Frontal cortex (tissue), 4 donors: ENCODE data around the gene RASSF5. TPM values are rescaled to one million over a fixed set of nuclear protein-coding genes. Genes with fewer than 3 reads are reported as not detected.
A peak's percentile ranks its signal among the peaks of the same experiment; 100 is the strongest.
"Not testable (repeated sequence)": the region's sequence is repeated elsewhere in the genome, so short reads cannot be mapped to it uniquely, and the experiment has no call there.

Experiments
- DNase-seq, 2 donors: peaks; one replicate each; pipeline ENCODE4 v3.0.0; 2012; ENCODE audit warnings: low spot score in 2 of 2
- FAIRE-seq: peaks from 2 replicates; lab custom pipeline; 2012; peaks lifted over from hg19 to GRCh38; lab: Jason Lieb, UNC
- total RNA-seq: library from RNA; depleted of rRNA; stranded (reverse); fragments of >200 nt; gene quantifications from one replicate; pipeline ENCODE4 v1.2.3, GENCODE V29; 2014
- donor health status: control.
- donor health status: control.
- donor health status: control.

Gene RASSF5
- total RNA-seq, 1 donor from 2014 or later: 0.82 TPM

DNA sequence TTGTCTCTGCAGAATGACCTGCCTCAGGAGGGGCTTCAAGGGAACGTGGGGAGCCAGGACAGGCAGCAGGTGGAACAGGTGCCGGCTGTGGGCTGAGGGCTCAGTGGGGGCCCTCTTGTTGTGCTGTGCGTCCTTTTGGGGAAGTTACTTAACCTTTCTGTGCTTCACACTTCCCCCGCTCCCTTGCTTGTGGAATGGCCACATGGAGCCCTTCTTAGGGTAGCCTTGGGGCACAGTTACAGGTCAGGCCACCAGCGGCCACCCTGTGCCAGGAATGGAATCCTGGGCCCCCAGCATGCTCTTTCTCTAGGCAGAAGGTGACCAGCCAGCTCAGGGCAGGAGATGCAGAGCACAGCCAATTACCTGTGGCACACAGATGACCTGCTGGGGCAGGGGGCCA, 34.4 kb upstream of the RASSF5 start:
- FAIRE-seq (no peak), DNase-seq (no peak)

DNA sequence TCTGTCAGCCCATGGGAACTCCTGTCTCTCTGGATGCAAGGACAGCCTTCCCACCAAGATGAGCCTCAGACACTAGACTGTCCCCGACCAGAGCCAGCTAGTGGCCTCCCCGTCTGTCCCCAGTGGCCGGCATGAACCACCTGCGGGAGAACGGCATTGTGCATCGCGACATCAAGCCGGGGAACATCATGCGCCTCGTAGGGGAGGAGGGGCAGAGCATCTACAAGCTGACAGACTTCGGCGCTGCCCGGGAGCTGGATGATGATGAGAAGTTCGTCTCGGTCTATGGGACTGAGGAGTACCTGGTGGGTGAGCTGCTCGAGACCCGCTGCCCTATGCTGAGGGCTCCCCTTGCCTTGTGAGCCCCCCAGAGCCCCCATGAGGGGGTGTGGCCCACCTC, 31.3 kb upstream of the RASSF5 start:
- FAIRE-seq (no peak), DNase-seq (no peak)

DNA sequence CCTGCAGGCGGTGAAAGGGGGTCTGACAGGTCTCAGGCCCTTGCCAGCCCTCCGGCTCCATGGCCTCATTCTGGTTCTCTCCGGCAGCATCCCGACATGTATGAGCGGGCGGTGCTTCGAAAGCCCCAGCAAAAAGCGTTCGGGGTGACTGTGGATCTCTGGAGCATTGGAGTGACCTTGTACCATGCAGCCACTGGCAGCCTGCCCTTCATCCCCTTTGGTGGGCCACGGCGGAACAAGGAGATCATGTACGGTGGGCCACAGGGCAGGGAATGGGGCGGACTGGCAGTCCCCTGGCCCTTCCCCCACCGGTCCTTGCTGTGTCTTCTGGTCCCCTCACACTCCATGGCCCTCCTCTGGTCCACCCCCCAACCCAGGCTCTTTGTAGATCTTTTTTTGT, 30.7 kb upstream of the RASSF5 start:
- FAIRE-seq (no peak), DNase-seq (no peak)

DNA sequence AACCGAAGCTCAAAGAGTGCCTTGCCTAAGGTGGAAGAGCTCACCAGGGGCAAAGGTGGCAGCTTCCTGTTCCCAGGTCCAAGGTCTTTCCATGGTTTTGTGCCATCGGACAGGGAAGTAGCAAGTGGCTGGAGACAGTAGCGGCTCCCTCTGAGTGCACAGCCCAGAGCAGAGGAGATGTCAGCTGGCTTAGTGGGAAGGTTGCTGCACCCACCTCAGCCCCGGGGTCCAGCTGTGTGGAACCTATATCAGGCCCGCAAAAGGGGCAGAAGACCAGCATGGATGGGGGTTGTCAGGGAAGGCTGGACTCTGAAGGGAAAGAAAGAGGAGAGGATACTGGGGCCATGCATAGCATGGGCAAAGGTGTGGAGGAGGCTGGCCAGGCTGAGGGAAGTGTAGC, 30.2 kb upstream of the RASSF5 start:
- FAIRE-seq (no peak), DNase-seq (no peak)

DNA sequence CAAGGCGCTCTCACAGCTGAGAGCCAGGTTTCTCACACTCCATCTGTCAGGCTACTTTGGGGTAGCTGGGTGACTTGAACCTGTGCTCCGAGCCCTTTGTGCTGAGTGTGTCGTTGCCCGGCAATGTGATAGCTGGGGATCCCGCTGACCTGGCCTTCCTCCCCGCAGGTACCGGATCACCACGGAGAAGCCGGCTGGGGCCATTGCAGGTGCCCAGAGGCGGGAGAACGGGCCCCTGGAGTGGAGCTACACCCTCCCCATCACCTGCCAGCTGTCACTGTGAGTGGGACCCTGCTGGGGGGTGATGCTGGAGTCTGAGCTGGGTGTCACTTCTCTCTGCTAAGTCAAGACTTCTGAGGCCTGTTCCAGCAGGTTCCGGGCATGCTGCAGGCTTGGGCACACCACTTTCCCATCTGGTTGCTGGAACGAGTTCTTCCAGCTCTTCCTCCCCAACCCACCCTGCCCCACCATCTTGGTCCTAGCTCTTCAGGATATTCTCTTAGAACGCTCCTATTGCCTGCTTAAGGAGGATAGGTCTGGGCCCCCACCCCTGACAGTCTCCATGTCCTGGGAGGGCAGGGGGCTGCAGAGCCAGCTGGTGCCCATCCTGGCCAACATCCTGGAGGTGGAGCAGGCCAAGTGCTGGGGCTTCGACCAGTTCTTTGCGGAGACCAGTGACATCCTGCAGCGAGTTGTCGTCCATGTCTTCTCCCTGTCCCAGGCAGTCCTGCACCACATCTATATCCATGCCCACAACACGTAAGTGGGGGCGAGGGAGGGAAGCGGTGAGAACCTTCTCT, 29.6 kb upstream of the RASSF5 start:
- FAIRE-seq: no peak
- no peak for DNase-seq

DNA sequence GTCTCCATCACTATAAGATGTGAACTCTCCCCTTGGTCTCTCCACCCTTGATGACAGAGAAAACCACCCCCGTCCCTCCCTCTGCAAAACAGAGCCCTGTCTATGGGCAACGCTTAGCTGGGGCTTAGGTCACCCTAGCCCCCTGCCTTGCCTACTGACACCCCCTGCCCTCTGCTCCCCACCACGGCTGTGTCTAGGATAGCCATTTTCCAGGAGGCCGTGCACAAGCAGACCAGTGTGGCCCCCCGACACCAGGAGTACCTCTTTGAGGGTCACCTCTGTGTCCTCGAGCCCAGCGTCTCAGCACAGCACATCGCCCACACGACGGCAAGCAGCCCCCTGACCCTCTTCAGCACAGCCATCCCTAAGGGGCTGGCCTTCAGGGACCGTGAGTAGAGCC, 28.6 kb upstream of the RASSF5 start:
- FAIRE-seq (no peak), DNase-seq (no peak)

DNA sequence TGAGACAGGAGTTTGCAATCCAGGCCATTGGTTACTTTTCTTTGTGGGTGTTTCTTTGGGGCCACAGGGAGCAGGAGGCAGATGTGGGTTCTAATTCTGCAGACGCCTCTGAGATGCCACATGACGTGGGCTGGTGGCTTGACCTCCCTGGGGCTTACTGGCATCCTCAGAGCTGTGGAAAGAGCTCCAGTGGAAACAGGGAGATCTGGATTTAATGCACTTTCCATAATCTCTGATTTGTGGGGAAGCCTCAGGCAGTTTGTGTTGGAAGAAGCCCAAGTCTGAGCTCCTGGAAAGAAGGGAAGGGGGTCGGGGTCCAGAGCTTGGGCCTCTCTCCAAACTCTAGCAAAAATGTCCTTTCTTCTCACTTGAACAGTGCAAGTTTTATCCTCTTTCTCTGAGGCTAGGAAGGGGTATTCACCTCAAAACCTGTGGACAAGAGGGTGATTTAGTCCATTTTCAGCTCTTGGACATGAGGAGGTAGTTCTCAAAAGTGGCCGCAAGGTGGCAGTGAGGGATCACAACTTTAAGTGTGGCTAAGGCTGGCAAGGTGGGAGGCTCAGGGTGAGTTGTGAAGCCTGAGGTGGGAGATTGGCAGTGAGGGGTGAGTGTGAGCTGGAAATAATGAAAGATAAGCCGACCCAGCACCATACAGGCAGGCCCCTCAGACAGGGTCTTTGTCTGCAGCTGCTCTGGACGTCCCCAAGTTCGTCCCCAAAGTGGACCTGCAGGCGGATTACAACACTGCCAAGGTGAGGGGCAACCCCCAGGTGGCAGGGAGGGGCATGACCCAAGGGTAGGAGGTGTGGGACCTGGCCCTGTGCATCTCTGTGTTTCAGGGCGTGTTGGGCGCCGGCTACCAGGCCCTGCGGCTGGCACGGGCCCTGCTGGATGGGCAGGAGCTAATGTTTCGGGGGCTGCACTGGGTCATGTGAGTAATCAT, 27.9 kb upstream of the RASSF5 start:
- DNase-seq (peak; percentile 68 to 86), FAIRE-seq (no peak)

DNA sequence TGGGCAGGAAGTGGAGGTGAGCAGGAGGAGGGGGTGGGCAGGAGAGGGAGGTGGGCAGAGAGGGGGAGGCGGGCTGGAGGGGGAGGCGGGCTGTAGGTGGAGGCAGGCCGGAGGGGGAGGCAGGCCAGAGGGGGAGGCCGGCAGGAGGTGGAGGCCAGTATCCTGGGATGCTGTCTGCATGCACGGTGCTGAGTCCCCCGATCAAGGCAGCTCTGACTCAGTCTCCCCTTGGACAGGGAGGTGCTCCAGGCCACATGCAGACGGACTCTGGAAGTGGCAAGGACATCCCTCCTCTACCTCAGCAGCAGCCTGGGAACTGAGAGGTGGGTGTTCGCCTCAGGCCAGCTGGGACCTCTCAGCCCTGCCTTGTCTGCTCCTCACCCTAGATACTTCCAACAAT, 27.1 kb upstream of the RASSF5 start:
- FAIRE-seq: no peak
- DNase-seq: no peak

DNA sequence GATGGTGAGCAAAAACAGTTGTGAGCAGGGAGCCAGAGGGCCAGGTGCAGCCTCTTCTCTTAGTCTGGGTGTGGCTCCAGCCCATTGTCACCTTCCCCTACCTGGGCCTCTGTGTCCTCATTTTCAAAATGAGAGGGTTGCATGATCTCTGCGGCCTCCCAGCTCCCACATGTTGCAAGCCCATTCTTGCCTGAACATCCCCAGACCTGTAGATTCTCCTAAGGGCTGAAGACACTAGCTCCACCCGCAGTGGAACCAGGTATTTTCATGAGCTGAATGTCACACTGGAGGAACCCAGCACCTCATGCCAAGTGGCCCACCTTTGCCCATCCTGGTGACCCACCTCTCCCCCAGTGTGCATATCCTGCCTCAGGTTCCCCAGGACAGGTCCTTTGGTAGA, 24.7 kb upstream of the RASSF5 start:
- no peak for DNase-seq
- no peak for FAIRE-seq

DNA sequence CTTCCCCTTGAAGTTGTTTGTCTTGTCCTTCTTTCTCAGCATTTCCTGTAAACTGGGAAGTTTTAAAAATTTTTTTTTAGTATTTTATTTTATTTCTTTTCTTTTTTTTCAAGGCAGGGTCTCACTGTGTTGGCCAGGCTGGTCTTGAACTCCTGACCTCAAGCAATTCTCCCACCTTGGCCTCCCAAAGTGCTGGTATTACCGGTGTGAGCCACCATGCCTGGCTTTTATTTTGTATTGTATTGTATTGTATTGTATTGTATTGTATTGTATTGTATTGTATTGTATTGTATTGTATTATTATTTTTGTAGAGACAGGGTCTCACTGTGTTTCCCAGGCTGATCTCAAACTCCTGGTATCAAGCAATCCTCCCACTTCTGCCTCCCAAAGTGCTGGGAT, 23.5 kb upstream of the RASSF5 start:
- DNase-seq, FAIRE-seq: not testable (repeated sequence)

DNA sequence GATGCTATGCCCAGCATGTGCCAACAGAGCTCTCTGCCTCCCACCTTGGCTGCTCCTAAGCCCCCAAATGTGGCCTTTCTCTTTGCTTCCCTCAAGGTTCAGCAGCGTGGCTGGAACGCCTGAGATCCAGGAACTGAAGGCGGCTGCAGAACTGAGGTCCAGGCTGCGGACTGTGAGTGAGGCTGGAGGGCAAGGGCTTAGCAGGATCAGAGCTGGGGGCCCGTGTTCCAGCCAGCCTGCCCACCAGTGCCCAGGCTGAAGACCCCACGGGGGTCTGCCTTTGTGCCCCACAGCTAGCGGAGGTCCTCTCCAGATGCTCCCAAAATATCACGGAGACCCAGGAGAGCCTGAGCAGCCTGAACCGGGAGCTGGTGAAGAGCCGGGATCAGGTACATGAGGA, 22.4 kb upstream of the RASSF5 start:
- FAIRE-seq: no peak
- no peak for DNase-seq

DNA sequence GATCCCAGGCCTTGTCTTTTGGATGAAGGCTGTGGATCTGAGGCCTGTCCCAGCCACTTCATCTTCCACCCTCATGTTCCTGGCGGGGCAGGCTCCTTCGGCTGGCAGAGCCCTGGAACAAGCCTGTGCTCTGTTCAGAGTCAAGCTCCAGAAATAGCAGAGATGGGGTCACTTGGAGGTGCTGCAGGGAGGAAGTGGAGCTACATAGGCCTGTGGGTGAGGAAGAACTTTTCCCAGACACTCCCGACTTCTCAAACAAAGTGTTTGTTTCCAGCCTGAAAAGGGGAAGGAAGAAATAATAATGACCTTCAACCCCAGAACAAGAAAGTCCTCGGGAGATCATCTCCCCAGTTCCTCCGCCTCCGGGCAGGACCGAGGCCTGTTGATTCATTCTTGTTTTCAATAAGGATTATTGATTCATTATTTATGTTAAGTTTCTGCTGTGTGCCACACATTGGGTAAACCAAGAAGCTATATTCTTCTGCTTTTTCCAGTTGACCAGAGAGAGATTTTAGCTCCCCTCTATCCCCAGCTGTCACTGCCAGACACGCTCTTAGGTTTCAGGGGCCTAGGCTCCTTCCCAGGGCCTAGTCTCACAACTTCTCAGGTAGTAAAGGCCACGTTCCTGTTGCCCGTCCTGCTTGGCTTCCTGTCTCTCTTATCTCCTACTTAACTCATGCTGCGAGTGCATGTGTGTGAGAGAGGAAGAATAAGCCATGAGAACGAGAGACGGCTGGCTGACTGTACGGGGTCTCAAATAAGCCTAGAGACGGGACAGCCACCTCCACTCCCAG, 20.1 kb upstream of the RASSF5 start:
- no peak for FAIRE-seq
- no peak for DNase-seq

DNA sequence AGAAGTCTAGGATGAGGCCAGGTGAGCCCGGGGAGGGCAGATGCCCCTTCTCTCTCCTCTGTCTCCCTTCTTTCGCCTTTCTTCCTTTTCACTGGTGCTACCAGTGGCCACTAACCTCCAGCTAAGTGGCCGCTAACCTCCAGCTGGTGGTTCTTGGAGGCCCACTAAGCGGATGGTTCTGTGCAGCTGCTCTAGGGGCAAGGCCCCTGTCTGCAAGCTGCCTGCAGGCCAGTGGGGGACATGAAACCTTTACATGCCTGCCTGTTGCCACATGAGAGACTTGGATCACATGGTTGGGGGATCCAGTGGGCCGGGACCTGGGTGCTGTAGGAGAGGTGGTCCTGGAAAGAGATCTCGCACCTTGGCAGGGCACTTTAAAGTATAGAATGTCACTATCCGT, 19.4 kb upstream of the RASSF5 start:
- FAIRE-seq (no peak), DNase-seq (no peak)

DNA sequence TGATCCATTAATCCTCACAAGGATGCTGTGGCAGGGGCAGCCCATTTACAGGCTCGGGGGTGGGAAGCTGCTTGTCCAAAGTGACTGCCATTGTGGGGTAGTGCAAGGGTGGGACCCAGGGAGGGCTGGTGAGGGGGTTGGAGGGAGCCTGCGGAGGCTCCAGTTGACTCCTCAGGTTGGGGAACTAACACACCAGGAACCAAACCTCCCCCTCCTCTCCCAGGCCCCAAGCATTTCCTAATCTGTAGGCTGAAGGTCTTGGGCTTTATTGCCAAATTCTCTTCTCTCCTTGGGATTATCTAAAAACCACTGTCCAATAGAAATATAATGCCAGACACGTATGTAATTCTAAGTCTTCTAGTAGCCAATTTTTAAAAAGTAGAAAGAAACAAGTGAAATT, 18.9 kb upstream of the RASSF5 start:
- DNase-seq (no peak), FAIRE-seq (no peak)

DNA sequence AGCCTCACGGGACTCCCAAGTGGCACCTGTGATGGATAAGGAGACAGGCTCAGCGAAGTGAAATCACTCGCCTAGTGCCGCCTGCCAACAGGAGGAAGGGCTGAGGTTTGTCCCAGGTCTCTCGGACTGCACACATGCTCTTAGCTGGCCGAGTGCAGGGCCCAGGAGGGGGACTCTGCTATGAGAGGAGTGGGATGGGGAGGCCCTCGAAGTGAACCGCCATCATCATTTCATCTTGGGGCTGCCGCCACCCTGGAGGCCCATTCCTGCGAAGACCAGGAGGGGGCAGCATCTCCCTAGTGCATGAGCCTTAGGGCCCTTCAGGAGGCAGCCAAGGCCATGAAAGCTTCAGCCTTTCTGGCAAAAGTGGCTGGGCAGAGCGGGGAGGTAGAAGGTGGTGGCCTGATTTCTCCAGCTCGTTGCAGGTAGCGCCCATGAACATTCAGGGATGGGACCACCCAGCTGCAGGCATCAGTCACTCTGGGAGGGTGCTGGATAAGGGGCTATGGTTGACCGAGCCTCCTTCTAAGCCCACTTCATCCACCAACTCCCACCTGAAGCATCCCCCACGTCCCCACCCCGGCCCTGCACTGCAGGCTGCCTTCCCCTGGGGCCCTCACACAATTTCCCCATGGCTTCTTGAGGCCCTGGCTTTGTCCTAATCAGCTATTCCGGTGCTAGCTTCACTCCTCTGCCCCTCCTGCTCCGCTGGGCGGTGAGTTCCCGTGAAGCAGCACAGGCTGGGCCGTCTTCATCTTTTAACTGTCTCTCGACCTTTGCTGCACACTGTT, 17.2 kb upstream of the RASSF5 start:
- FAIRE-seq: no peak
- DNase-seq: peak; percentile 59 to 85

DNA sequence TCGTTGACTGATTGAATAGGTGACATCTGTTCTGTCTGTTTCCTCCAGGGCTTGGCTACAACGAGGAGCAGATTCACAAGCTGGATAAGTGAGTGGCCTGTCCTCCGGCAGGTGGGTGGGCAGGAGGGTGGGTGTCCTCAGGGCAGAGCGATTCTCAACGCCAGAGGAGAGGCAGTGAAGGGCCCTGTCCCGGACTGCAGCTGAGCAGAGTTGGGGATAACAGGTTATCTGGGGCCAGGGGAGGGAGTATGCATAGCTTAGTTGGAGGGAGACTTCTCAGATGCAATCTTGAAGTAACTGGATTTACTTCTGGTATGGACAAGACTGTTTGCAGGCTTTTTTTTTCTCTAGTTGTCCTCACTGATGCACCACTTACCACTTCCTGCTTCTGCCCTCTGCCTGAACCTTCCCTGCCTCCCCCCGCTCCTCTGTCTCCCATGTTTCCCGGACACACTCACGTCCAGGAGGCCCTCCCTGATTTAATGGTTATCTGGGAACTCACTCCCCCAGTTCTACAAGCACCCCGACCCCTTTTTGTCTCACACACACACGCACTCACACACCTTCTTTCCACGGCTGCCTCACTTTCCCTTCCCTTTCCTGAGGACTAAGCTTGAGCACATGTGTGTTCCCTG, 16.4 kb upstream of the RASSF5 start:
- no peak for FAIRE-seq
- DNase-seq: no peak

DNA sequence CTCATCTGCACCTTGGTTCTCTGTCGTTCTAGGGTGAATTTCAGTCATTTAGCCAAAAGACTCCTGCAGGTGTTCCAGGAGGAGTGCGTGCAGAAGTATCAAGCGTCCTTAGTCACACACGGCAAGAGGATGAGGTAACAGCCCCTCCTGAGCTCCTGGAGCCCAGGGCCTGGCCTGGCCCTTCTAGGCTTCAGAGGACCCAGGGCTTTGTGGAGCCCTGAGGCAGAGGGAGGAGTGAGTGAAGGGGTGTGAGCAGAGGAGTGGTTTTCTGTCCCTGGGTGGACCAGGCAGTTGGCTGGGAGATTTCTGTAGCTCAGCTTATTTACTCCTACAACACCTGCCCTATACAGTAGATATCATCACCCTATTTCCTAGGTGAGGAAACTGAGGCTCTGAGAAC, 15.7 kb upstream of the RASSF5 start:
- FAIRE-seq: no peak
- no peak for DNase-seq

DNA sequence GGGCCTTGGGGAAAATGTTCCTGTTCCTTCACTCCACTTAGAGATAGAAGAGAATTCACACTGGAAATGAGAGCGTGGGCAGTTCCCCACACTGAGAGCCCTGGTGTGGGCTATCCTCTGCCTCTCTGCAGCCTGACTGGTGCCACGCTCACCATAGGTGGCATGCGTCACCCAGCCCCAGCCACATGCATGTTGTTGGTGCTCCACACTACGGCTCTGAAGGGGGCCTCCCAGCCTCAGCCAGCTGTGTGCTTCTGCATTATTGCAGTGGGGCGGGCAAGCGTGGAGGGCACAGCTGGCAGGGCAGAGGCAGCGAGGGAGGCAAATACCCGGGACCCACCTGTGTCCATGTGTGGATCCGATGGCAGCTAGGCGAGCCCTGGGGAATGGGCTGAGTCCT, 14.7 kb upstream of the RASSF5 start:
- FAIRE-seq (no peak), DNase-seq (no peak)

DNA sequence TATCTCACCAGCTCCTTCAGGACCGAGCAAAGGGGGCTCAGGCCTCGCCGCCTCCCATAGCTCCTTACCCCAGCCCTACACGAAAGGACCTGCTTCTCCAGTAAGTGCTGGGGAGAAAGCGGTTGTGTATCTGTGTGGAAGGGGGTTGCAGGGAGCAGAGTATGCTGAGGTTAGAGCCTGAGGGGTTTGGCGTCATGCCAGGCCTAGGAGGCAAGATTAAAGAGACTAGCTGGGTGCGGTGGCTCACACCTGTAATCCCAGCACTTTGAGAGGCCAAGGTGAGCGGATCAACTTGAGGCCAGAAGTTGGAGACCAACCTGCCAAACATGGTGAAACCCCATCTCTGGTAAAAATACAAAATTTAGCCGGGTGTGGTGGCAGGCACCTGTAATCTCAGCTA, 14.1 kb upstream of the RASSF5 start:
- no peak for DNase-seq

More for the DNA sequence above, 14.1 kb upstream of the RASSF5 start:
- FAIRE-seq: no peak
